GM12878 (cell line): ENCODE data around the gene TMCO1. TPM values are rescaled to one million over a fixed set of nuclear protein-coding genes. Genes with fewer than 3 reads are reported as not detected.

ENCODE experiments used
- ATAC-seq: fragments of 200-7000 bp; cut with Tn5 transposase; 3 replicates; pipeline ENCODE4 v1.9.1; 2020; ENCODE audit warnings: mild to moderate bottlenecking, moderate library complexity
- BruUV-seq: library from RNA; stranded (reverse); fragments of 400-500 nt; replicated peaks from 2 replicates; lab custom pipeline; 2021; lab: Mats Ljungman, UMichigan
- CTCF ChIA-PET: fragments of 300-600 bp; sonication (Branson Sonifier 250); formaldehyde crosslinking; extraction: SDS; loops from one replicate; lab custom pipeline; 2021; ENCODE audit warnings: inconsistent platforms; lab: Yijun Ruan, JAX
- POLR2A ChIA-PET: fragments of 350-600 bp; formaldehyde crosslinking; extraction: SDS; loops from one replicate; lab custom pipeline; 2021; ENCODE audit warnings: inconsistent platforms; lab: Charles Lee
- RAD21 ChIA-PET: fragments of 300-600 bp; sonication (Branson Sonifier 250); formaldehyde crosslinking; loops from one replicate; lab custom pipeline; 2023; ENCODE audit warnings: antibody characterized with exemption; ENCODE audit not compliant: unreplicated experiment; lab: Charles Lee
- SMC1A ChIA-PET: fragments of 300-600 bp; sonication (Branson Sonifier 250); formaldehyde crosslinking; loops from one replicate; lab custom pipeline; 2023; ENCODE audit not compliant: unreplicated experiment, uncharacterized antibody; lab: Charles Lee
- DNase-seq: peaks from one replicate; pipeline ENCODE4 v3.0.0-alpha.2; 2011; ENCODE audit warnings: low read depth, low spot score
- FAIRE-seq: peaks from 3 replicates; lab custom pipeline; 2011; peaks lifted over from hg19 to GRCh38; lab: Jason Lieb, UNC
- H2AFZ ChIP-seq: 2 replicates; pipeline ENCODE4 v1.6.0; 2011; ENCODE audit warnings: low read depth, low read length, control low read depth; ENCODE audit not compliant: control insufficient read depth
- H3K27ac ChIP-seq: 2 replicates; pipeline ENCODE4 v1.5.1; 2011; ENCODE audit warnings: control low read depth; ENCODE audit not compliant: control insufficient read depth, insufficient read depth
- H3K27me3 ChIP-seq, 2 experiments: replicated peaks in 1 of 2; 2 replicates each; pipeline versions ENCODE4 v1.6.0 to v1.6.1; 2011; ENCODE audit warnings: low read length in 1 of 2; ENCODE audit not compliant: control insufficient read depth in 2 of 2, insufficient read depth in 2 of 2
- H3K36me3 ChIP-seq, 2 experiments: 2 replicates each; pipeline ENCODE4 v1.5.1; 2011; ENCODE audit warnings: low read length in 1 of 2; ENCODE audit not compliant: control insufficient read depth in 2 of 2, insufficient read depth in 2 of 2
- H3K4me1 ChIP-seq: 2 replicates; pipeline ENCODE4 v1.6.1; 2011; ENCODE audit warnings: mild to moderate bottlenecking, low read length, moderate library complexity, mixed read lengths; ENCODE audit not compliant: control insufficient read depth, insufficient read depth
- H3K4me2 ChIP-seq: 2 replicates; pipeline ENCODE4 v1.6.0; 2011; ENCODE audit warnings: control low read depth; ENCODE audit not compliant: control insufficient read depth, insufficient read depth
- H3K4me3 ChIP-seq: fragments of 200-600 bp; sonication (generic); 2 replicates; pipeline ENCODE4 v1.5.1; 2016
- H3K79me2 ChIP-seq: 2 replicates; pipeline ENCODE4 v1.6.0; 2011; ENCODE audit warnings: low read length; ENCODE audit not compliant: control insufficient read depth, insufficient read depth
- H3K9ac ChIP-seq: 2 replicates; pipeline ENCODE4 v1.8.0; 2011; ENCODE audit warnings: low read length, control low read depth, mixed read lengths; ENCODE audit not compliant: control insufficient read depth, insufficient read depth
- H3K9me3 ChIP-seq: replicated peaks from 3 replicates; pipeline ENCODE4 v1.5.1; 2011; ENCODE audit warnings: mild to moderate bottlenecking, low read length; ENCODE audit not compliant: control insufficient read depth, insufficient read depth
- H4K20me1 ChIP-seq: 2 replicates; pipeline ENCODE4 v1.6.0; 2011; ENCODE audit not compliant: control insufficient read depth, insufficient read depth
- IKZF1 ChIP-seq: fragments of 450-650 bp; conservative IDR thresholded peaks from 2 replicates; pipeline ENCODE4 v1.6.1; 2017; ENCODE audit warnings: antibody characterized with exemption, mild to moderate bottlenecking
- MEF2A ChIP-seq: IDR thresholded peaks from 2 replicates; pipeline ENCODE4 v1.6.1; 2011; ENCODE audit warnings: low read depth, mild to moderate bottlenecking, low read length, moderate library complexity; ENCODE audit not compliant: insufficient read depth
- RBBP5 ChIP-seq: fragments of 200-600 bp; sonication (generic); conservative IDR thresholded peaks from 2 replicates; pipeline ENCODE4 v1.6.1; 2016
- RELB ChIP-seq: fragments of 450-650 bp; IDR thresholded peaks from 2 replicates; pipeline ENCODE4 v1.6.1; 2017; ENCODE audit warnings: low read depth, mild to moderate bottlenecking, moderate library complexity
- SRF ChIP-seq, 2 experiments: IDR thresholded peaks; 2 replicates each; pipeline ENCODE4 v1.6.1; 2011; ENCODE audit warnings: low read depth in 2 of 2, low read length in 2 of 2, mild to moderate bottlenecking in 1 of 2, moderate library complexity in 1 of 2
- SUZ12 ChIP-seq: fragments of 200-600 bp; sonication (generic); IDR thresholded peaks from one replicate; pipeline ENCODE4 v1.6.1; 2018; ENCODE audit warnings: antibody characterized with exemption, mild to moderate bottlenecking; ENCODE audit not compliant: unreplicated experiment
- YBX1 ChIP-seq: fragments of 450-650 bp; IDR thresholded peaks from 2 replicates; pipeline ENCODE4 v1.6.1; 2016; ENCODE audit warnings: antibody characterized with exemption
- WGBS: methylation state at CpG from one replicate; pipeline ENCODE4 v1.1.6; 2016; ENCODE audit warnings: low lambda C conversion rate; ENCODE audit not compliant: insufficient replicate concordance, insufficient coverage; ENCODE audit errors: missing lambda C conversion rate; 5-methylcytosine and 5-hydroxymethylcytosine counted together
- in situ Hi-C: fragments of 300-500 bp; cut with MboI; formaldehyde crosslinking; loops from 9 replicates; pipeline ENCODE4 v1.14.3; 2018; ENCODE audit warnings: mixed read lengths
- intact Hi-C: fragments of 100-400 bp; cut with micrococcal nuclease; formaldehyde crosslinking; loops from one replicate; pipeline ENCODE4 v1.14.2; 2022; ENCODE audit not compliant: unreplicated experiment
- polyA plus RNA-seq, 11 experiments: library from polyadenylated mRNA; depleted of rRNA in 4 of 11; unstranded in 6 of 11; stranded (reverse) in 5 of 11; fragments of >200 nt; fragmentation: Nextera tagmentation in 4 of 11; fragmentation: Illumina TruSeq in 1 of 11; extraction: Ambion mirVana in 4 of 11; extraction: Trizol in 1 of 11; gene quantifications; 1 replicate in 1 of 11; 2 replicates in 10 of 11; pipeline versions ENCODE4 v1.2.1 to v1.2.3, GENCODE V29; 2011 to 2016; ENCODE audit warnings: inconsistent platforms in 2 of 11, missing spikeins in 2 of 11, low read depth in 1 of 11
- total RNA-seq, 4 experiments: library from RNA; depleted of rRNA in 3 of 4; stranded (reverse); fragments of >200 nt in 3 of 4; fragmentation: Illumina TruSeq in 1 of 4; extraction: Trizol in 1 of 4; gene quantifications; 2 replicates each; pipeline versions ENCODE4 v1.2.1 to v1.2.3, GENCODE V29; 2013 to 2021

TMCO1 gene
- total and polyA plus RNA-seq, 10 of the 15 experiments (the other 5 are each of a cell fraction or from before 2014, with no cell fraction given) = 50.3 to 253 (median 126) TPM

GRCh38 chr1:165816826-165817497, 48.3 kb upstream of the TMCO1 start (continued):
- TF ChIP-seq RELB = no peak
- TF ChIP-seq RBBP5 = no peak
- TF ChIP-seq IKZF1 = no peak
- no peak for TF ChIP-seq YBX1

- ChIA-PET RAD21 (no interaction called here), CTCF (no interaction called here), SMC1A (interaction anchor here (0.6 kb wide), 1 partner anchor 245 kb away, joined by 3 read pairs; no protein-coding TSS in a partner anchor), POLR2A (interaction anchor here (0.9 kb wide), 1 partner anchor 11 kb away, joined by 3 read pairs; no protein-coding TSS in a partner anchor)
- in situ Hi-C loops (no loop called here), intact Hi-C loops (no loop called here)
- no peak overlapping the region for H2AFZ ChIP-seq
- H3K4me1 ChIP-seq = no peaks in the 10 kb centered on the region
- H3K4me2 ChIP-seq = no peak overlapping the region
- WGBS = 9% methylated on average over 3 of the region's 3 CpGs
- H3K27me3 ChIP-seq = no peaks in the 10 kb centered on the region
- no peak overlapping the region for H3K27ac ChIP-seq
- FAIRE-seq = no peak
- H3K9ac ChIP-seq = no peak overlapping the region
- no peak for ATAC-seq
- no TSS peak for BruUV-seq
- H3K4me3 ChIP-seq = no peak overlapping the region
- no peaks in the 10 kb centered on the region for H3K9me3 ChIP-seq
- no peaks in the 10 kb centered on the region for H3K36me3 ChIP-seq
- DNase-seq = no peak
- no peaks in the 10 kb centered on the region for H4K20me1 ChIP-seq
- no peaks in the 10 kb centered on the region for H3K79me2 ChIP-seq
- TF ChIP-seq SUZ12 (no peak), SRF (IDR thresholded peaks at IDR 0.05; ENCODE audit: low read depth in 2 of 2, low read length in 2 of 2) (no peak), MEF2A (no peak)
Measured at GRCh38 chr1:165816157-165816556, 47.5 kb upstream of the TMCO1 start.
